Stimulated activated CD4-positive, alpha-beta T cell treated with anti-CD3 and anti-CD28 coated beads, Interleukin-4, amount 100 ng/mL, for 24 hours (primary cell): ENCODE measurements around the gene TAF11L11.
"Not testable (repeated sequence)": the region's sequence is repeated elsewhere in the genome, so short reads cannot be mapped to it uniquely, and the experiment has no call there.

Experiments
- DNase-seq: peaks from one replicate; pipeline ENCODE4 v3.0.0-alpha.2; 2020

Gene TAF11L11

DNA sequence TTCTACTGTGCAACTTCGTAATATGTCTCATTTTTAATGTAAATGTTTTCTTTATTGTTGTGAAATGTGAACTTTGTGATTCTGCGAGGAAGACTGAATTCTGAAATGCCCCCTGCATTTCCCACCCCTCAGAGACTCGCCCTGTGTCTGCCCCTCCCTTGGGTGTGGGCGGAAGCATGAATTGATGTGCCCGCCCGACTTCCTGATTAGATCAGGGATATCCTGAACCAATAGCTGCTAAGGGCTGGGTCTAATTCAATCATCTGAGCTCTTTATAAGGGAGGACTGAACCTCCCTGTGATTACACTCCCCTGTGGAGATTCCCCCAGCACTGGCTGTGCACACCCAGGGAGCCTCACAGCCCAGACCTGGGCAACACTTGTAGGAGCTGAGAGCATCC lies at the start of gene TAF11L11:
Gene TAF11L11, plus strand, starts transcription at position 304 of the 400 bp plus-strand sequence.
- DNase-seq, result not testable (repeated sequence)

DNA sequence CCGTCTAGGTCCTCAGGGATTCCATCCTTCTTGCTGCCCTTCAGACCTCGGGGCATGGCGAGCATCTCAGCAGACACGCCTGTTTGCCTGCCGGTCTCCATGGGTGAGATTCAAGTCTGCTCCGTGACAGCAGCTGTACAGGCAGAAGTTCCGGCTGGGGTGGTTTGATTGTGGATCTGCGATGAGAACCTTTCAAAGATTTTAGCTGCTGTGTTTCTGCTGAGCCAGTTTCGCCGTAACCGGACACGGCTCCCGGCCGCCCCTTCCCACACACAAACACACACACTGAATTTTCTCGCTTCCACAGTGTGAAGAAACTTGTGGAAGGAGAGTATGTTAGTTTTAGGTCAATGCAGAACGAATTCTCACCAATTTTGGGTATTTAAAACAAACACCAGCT lies 18.3 kb upstream of the TAF11L11 start, which contains the start of gene TAF11L7:
Gene TAF11L7, minus strand, starts transcription at position 101 of the 400 bp plus-strand sequence.
- DNase-seq, result not testable (repeated sequence)

DNA sequence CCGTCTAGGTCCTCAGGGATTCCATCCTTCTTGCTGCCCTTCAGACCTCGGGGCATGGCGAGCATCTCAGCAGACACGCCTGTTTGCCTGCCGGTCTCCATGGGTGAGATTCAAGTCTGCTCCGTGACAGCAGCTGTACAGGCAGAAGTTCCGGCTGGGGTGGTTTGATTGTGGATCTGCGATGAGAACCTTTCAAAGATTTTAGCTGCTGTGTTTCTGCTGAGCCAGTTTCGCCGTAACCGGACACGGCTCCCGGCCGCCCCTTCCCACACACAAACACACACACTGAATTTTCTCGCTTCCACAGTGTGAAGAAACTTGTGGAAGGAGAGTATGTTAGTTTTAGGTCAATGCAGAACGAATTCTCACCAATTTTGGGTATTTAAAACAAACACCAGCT lies 13.1 kb upstream of the TAF11L11 start, which contains the start of gene TAF11L8:
Gene TAF11L8, minus strand, starts transcription at position 101 of the 400 bp plus-strand sequence.
- DNase-seq, result not testable (repeated sequence)

DNA sequence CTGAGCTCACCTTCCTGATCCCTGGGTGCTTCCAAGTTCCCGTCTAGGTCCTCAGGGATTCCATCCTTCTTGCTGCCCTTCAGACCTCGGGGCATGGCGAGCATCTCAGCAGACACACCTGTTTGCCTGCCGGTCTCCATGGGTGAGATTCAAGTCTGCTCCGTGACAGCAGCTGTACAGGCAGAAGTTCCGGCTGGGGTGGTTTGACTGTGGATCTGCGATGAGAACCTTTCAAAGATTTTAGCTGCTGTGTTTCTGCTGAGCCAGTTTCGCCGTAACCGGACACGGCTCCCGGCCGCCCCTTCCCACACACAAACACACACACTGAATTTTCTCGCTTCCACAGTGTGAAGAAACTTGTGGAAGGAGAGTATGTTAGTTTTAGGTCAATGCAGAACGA lies 9.7 kb upstream of the TAF11L11 start, which contains the start of gene TAF11L9:
Gene TAF11L9, minus strand, starts transcription at position 140 of the 400 bp plus-strand sequence.
- not testable (repeated sequence) for DNase-seq

DNA sequence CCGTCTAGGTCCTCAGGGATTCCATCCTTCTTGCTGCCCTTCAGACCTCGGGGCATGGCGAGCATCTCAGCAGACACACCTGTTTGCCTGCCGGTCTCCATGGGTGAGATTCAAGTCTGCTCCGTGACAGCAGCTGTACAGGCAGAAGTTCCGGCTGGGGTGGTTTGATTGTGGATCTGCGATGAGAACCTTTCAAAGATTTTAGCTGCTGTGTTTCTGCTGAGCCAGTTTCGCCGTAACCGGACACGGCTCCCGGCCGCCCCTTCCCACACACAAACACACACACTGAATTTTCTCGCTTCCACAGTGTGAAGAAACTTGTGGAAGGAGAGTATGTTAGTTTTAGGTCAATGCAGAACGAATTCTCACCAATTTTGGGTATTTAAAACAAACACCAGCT lies 6.3 kb upstream of the TAF11L11 start, which contains the start of gene TAF11L10:
Gene TAF11L10, minus strand, starts transcription at position 101 of the 400 bp plus-strand sequence.
- not testable (repeated sequence) for DNase-seq

DNA sequence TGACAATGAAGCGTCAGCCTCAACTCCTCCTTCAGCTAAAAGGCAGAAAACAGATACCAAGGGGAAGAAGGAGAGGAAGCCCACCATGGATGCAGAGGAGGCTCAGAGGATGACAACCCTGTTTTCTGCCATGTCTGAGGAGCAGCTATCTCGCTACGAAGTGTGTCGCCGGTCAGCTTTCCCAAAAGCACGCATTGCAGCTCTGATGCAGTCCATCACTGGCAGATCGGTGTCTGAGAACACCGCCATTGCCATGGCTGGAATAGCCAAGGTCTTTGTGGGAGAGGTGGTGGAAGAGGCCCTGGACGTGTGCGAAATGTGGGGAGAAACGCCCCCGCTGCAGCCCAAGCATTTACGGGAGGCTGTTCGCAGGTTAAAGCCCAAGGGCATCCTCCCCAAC lies 968 bp downstream of the TAF11L11 start:
- no peak for DNase-seq

DNA sequence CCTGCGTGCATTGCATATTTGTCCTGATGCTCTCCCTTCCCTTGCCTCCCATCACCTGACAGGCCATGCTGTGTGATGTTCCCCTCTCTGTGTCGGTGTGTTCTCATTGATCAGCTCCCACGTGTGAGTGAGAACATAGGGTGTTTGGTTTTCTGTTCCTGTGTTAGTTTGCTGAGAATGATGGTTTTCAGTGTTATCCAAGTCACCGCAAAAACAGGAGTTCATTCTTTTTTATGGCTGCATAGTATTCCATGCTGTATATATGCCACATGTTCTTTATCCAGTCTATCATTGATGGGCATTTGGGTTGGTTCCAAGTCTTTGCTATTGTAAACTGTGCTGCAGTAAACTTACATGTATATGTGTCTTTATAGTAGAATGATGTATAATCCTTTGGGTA lies 3.5 kb downstream of the TAF11L11 start:
- not testable (repeated sequence) for DNase-seq

DNA sequence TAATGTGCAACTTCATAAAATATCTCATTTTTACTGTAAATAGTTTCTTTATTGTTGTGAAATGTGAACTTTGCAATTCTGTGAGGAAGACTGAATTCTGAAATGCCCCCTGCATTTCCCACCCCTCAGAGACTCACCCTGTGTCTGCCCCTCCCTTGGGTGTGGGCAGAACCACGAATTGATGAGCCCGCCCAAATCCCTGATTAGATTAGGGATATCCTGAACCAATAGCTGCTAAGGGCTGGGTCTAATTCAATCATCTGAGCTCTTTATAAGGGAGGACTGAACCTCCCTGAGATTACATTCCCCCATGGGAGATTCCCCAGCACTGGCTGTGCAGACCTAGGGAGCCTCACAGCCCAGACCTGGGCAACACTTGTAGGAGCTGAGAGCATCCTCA lies 6.1 kb downstream of the TAF11L11 start, which contains the start of gene TAF11L12:
Gene TAF11L12, plus strand, starts transcription at position 301 of the 400 bp plus-strand sequence.
- not testable (repeated sequence) for DNase-seq

DNA sequence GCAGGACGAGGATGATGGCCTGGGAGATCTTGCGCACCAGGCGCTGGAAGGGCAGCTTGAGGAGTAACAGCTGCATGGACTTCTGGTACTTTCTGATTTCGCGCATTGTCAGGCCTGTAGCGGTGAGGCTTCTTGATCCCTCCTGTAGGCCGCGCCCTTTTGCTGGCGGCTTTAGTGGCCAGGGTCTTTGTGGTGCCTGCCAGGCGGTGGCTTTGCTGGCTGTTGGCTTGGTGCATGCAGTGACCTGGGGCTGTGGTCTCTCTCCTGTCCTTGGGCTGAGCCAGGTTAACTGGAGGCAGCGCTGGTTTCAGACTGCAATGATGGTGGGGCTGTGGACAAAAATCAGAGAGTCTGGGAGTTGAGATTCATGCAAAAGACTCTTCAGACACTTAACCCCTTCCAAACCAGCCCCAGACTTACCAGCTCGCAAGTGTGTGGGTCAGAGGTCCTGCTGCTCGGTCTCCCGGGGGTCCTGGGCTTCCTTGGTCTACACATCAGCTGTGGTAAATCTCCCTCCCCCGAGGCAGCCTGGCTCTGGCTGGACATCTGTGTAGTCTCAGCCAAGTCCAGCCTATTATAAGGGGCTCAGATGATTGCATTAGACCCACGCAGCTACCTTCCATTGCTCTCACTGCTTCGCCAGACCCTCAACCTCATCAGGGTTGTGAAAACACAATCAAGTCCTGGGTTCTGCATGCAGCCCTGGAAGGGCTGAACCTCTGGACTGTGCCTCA lies 11.1 kb downstream of the TAF11L11 start:
- DNase-seq, result no peak

DNA sequence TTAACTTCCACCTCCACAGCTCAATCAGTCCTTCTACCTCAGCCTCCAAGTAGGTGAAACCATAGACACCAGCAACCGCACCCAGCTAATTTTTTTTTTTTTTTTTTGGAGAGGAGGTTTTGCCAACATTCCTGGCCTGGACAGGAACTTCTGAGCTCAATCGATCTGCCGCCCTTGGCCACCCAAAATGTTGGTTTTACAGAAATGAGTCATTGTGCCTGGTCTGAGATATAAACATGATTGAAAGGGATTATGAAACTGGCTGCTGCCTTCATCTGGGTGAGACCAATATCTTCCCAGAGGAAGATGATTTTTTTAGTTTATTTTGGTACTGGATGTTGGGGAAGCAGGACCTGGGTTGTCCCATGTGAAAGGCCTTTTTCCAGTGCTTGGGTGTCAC lies 15.4 kb downstream of the TAF11L11 start:
- DNase-seq, result no peak

DNA sequence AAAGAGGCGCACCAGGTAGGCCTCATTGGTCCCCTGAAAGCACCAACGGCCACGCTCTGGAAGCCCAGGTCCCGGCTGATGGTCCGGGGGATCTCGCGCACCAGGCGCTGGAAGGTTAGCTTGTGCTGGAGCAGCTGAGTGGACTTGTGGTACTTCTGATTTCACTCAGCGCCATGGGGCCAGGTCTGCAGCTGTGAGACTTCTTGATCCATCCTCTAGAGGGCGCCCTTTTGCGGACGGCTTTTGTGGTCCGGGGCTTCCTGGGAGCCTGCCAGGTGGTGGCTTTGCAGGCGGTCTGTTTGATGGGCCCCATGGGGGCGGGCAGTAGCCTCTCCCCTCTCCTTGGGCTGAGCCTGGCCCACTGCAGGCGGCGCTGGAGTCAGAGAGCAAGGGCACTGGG lies 16.6 kb downstream of the TAF11L11 start:
- no peak for DNase-seq

DNA sequence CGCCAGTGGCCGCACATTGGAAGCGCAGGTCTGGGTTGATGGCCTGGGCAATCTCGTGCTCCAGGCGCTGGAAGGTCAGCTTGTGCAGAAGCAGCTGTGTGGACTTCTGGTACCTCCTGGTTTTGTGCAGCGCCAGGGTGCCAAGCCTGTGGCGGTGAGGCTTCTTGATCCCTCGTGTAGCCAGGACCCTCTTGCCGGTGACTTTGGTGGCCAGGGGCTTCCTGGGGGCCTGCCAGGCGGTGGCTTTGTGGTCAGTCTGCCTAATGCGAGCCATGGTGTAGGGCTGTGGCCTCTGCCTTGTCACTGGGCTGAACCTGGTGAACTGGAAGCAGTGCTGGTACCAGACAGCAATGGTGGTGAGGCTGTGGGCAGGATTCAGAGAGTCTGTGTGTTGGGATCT lies 21.7 kb downstream of the TAF11L11 start:
- no peak for DNase-seq

DNA sequence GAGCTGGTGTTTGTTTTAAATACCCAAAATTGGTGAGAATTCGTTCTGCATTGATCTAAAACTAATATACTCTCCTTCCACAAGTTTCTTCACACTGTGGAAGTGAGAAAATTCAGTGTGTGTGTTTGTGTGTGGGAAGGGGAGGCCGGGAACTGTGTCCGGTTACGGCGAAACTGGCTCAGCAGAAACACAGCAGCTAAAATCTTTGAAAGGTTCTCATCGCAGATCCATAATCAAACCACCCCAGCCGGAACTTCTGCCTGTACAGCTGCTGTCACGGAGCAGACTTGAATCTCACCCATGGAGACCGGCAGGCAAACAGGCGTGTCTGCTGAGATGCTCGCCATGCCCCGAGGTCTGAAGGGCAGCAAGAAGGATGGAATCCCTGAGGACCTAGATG lies 27.8 kb downstream of the TAF11L11 start, which contains the start of gene TAF11L13:
Gene TAF11L13, plus strand, starts transcription at position 301 of the 400 bp plus-strand sequence.
- not testable (repeated sequence) for DNase-seq

DNA sequence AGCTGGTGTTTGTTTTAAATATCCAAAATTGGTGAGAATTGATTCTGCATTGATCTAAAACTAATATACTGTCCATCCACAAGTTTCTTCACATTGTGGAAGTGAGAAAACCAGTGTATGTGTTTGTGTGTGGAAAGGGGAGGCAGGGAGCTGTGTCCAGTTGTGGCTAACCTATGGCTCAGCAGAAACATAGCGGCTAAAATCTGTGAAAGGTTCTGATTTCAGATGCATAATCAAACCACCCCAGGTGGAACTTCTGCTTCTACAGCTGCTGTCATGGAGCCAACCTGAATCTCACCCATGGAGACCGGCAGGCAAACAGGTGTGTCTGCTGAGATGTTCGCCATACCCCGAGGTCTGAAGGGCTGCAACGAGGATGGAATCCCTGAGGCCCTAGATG lies 30.2 kb downstream of the TAF11L11 start, which contains the start of gene TAF11L14:
Gene TAF11L14, plus strand, starts transcription at position 301 of the 400 bp plus-strand sequence.
- no peak for DNase-seq

DNA sequence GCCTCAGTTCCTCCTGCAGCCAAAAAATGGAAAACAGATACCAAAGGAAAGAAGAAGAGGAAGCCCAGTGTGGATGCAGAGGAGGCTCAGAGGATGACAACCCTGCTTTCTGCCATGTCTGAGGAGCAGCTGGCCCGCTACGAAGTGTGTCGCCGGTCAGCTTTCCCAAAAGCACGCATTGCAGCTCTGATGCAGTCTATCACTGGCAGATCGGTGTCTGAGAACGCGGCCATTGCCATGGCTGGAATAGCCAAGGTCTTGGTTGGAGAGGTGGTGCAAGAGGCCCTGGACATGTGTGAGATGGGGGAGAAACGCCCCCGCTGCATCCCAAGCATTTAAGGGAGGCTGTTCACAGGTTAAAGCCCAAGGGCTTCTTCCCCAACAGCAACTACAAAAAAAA lies 45.2 kb downstream of the TAF11L11 start:
- DNase-seq, result not testable (repeated sequence)

DNA sequence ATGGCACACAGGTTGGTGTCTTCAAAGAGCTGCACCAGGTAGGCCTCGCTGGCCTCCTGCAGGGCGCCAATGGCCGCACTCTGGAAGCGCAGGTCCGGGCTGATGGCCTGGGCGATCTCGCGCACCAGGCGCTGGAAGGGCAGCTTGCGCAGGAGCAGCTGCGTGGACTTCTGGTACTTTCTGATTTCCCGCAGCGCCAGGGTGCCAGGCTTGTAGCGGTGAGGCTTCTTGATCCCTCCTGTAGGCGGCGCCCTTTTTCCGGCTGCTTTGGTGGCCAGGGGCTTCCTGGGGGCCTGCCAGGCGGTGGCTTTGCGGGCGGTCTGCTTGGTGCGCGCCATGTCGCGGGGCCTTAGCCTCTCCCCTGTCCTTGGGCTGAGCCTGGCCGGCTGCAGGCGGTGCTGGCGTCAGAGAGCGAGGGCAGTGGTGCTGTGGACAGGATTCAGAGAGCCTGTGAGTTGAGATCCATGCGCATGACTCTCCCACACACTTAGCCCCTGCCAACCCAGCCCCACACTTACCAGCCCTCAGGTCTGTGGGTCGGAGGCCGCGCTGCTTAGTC lies 51.3 kb downstream of the TAF11L11 start:
- DNase-seq, result not testable (repeated sequence)
